SU-DHL-6 (cell line): ENCODE results near the gene UBALD2.

Experiments
- H2AFZ ChIP-seq: fragments of 200-600 bp; sonication (generic); 2 replicates; pipeline ENCODE4 v1.6.1; 2014; ENCODE audit warnings: low read depth, mild to moderate bottlenecking, moderate library complexity, mixed read lengths, antibody characterized with exemption, low read length; ENCODE audit not compliant: severe bottlenecking
- H3F3A ChIP-seq: fragments of 200-600 bp; shearing (Covaris generic); 2 replicates; pipeline ENCODE4 v1.6.0; 2016; ENCODE audit warnings: antibody characterized with exemption, mild to moderate bottlenecking; ENCODE audit not compliant: insufficient read depth
- H3K27ac ChIP-seq: fragments of 200-600 bp; sonication (generic); 2 replicates; pipeline ENCODE4 v1.5.1; 2016; ENCODE audit warnings: low read depth, mild to moderate bottlenecking, low read length, moderate library complexity, mixed read lengths
- H3K27me3 ChIP-seq: fragments of 200-600 bp; sonication (generic), shearing (Covaris generic); 2 replicates; pipeline ENCODE4 v1.6.0; 2014; ENCODE audit warnings: mild to moderate bottlenecking, low read length
- H3K36me3 ChIP-seq: fragments of 200-600 bp; sonication (generic); 2 replicates; pipeline ENCODE4 v1.6.1; 2014; ENCODE audit warnings: mild to moderate bottlenecking, low read length, mixed read lengths
- H3K4me2 ChIP-seq: fragments of 300-600, 200-600 bp; shearing (Covaris generic), sonication (generic); 2 replicates; pipeline ENCODE4 v1.6.0; 2014; ENCODE audit warnings: low read length, low read depth, mild to moderate bottlenecking; ENCODE audit not compliant: poor library complexity, severe bottlenecking
- H3K4me3 ChIP-seq: fragments of 200-600 bp; sonication (generic); 2 replicates; pipeline ENCODE4 v1.5.1; 2014; ENCODE audit warnings: antibody characterized with exemption, low read length, mild to moderate bottlenecking, mixed read lengths; ENCODE audit not compliant: insufficient read depth, poor library complexity, severe bottlenecking
- H3K79me2 ChIP-seq: fragments of 200-600 bp; sonication (generic); 2 replicates; pipeline ENCODE4 v1.6.1; 2014; ENCODE audit warnings: mild to moderate bottlenecking, low read length, moderate library complexity; ENCODE audit not compliant: insufficient read depth
- H3K9ac ChIP-seq: fragments of 200-600 bp; sonication (generic); 2 replicates; pipeline ENCODE4 v1.7.0; 2014; ENCODE audit warnings: mild to moderate bottlenecking, low read length
- H3K9me2 ChIP-seq: fragments of 200-600 bp; sonication (generic); replicated peaks from 2 replicates; pipeline ENCODE4 v1.6.1; 2014; ENCODE audit warnings: low read length; ENCODE audit not compliant: insufficient read depth
- H3K9me3 ChIP-seq: fragments of 200-600 bp; sonication (generic); 2 replicates; pipeline ENCODE4 v1.6.1; 2014; ENCODE audit warnings: low read length, mixed read lengths; ENCODE audit not compliant: insufficient read depth
- H4K20me1 ChIP-seq: fragments of 200-600 bp; sonication (generic); 2 replicates; pipeline ENCODE4 v1.6.1; 2014; ENCODE audit warnings: low read depth, mild to moderate bottlenecking, antibody characterized with exemption, low read length, moderate library complexity, mixed read lengths
- CTCF ChIP-seq: fragments of 200-600 bp; sonication (generic); IDR thresholded peaks from one replicate; pipeline ENCODE4 v1.5.1; 2017; ENCODE audit warnings: antibody characterized with exemption, mild to moderate bottlenecking, low read length, moderate library complexity; ENCODE audit not compliant: insufficient read depth, poor library complexity, severe bottlenecking
- EZH2phosphoT487 ChIP-seq: fragments of 200-600 bp; sonication (generic), shearing (Covaris generic); conservative IDR thresholded peaks from 2 replicates; pipeline ENCODE4 v1.6.1; 2018; ENCODE audit warnings: mild to moderate bottlenecking, antibody characterized with exemption, low read length, moderate library complexity, mixed read lengths

Gene UBALD2

GRCh38 chr17:76233588-76234353, 31.4 kb upstream of the UBALD2 start:
- TF ChIP-seq EZH2phosphoT487 (no peak), CTCF (no peak)
- H3K9me2 ChIP-seq, result no peaks in the 10 kb centered on the region
- H3K27me3 ChIP-seq, result no peaks in the 10 kb centered on the region
- no peak overlapping the region for H3K27ac ChIP-seq
- no peak overlapping the region for H3K4me3 ChIP-seq
- no peaks in the 10 kb centered on the region for H3K9me3 ChIP-seq
- no peak overlapping the region for H3K9ac ChIP-seq
- H3F3A ChIP-seq, result no peaks in the 10 kb centered on the region
- H2AFZ ChIP-seq, result no peak overlapping the region
- H4K20me1 ChIP-seq, result no peaks in the 10 kb centered on the region
- no peaks in the 10 kb centered on the region for H3K36me3 ChIP-seq
- H3K79me2 ChIP-seq, result no peaks in the 10 kb centered on the region
- H3K4me2 ChIP-seq, result no peak overlapping the region

- H3K9me3 ChIP-seq, result no peaks in the 10 kb centered on the region
- 0 out of 2 replicates have a peak, but pooled peaks cover 3% of the 10 kb centered on the region for H3F3A ChIP-seq
- H3K79me2 ChIP-seq, result no peaks in the 10 kb centered on the region
- no peaks in the 10 kb centered on the region for H4K20me1 ChIP-seq
- TF ChIP-seq EZH2phosphoT487, result no peak
- TF ChIP-seq CTCF, result no peak
- no peak overlapping the region for H2AFZ ChIP-seq
- H3K4me2 ChIP-seq, result no peak overlapping the region
- H3K9ac ChIP-seq, result no peak overlapping the region
- H3K36me3 ChIP-seq, result no peaks in the 10 kb centered on the region
- no peak overlapping the region for H3K4me3 ChIP-seq
- no peak overlapping the region for H3K27ac ChIP-seq
- H3K27me3 ChIP-seq, result no peaks in the 10 kb centered on the region
- no peaks in the 10 kb centered on the region for H3K9me2 ChIP-seq
Observed at GRCh38 chr17:76234354-76234679, 30.8 kb upstream of the UBALD2 start.

DNA sequence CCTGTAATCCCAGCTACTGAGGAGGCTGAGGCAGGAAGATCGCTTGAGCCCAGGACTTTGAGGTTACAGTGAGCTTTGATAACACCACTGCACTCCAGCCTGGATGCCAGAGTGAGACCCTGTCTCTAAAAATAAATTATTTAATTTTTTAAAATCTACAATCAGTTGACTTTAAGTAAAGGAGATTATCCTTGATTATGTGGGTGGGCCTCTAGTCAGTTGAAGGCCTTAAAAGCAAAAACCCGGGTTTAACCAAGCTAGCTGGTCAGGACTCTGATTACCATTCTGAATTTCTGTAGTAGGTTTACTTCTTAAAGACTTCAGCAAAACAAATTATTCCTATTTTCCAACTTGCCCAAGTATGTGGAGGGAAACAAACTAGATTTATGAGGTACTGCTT, 29.3 kb upstream of the UBALD2 start:
- H3K4me3 ChIP-seq, result no peak overlapping the region
- TF ChIP-seq CTCF, result no peak
- TF ChIP-seq EZH2phosphoT487, result no peak
- H3K27ac ChIP-seq, result no peak overlapping the region
- no peaks in the 10 kb centered on the region for H3K9me2 ChIP-seq
- no peaks in the 10 kb centered on the region for H3K79me2 ChIP-seq
- no peak overlapping the region for H3K4me2 ChIP-seq
- no peaks in the 10 kb centered on the region for H3K27me3 ChIP-seq
- H3K36me3 ChIP-seq, result no peaks in the 10 kb centered on the region
- H2AFZ ChIP-seq, result no peak overlapping the region
- 0 out of 2 replicates have a peak, but pooled peaks cover 3% of the 10 kb centered on the region for H3F3A ChIP-seq
- no peak overlapping the region for H3K9ac ChIP-seq
- H3K9me3 ChIP-seq, result no peaks in the 10 kb centered on the region
- no peaks in the 10 kb centered on the region for H4K20me1 ChIP-seq
